CD4-positive, CD25-positive, alpha-beta regulatory T cell (primary cell): ENCODE results near the gene RPS6KL1. TPM values are rescaled to one million over a fixed set of nuclear protein-coding genes. Genes with fewer than 3 reads are reported as not detected.

ENCODE experiments used
- ATAC-seq, 2 donors: fragments of 150-1000 bp; cut with Tn5 transposase; one replicate each; pipeline ENCODE4 v1.10.0; 2021; ENCODE audit warnings: low read depth in 2 of 2, moderate number of reproducible peaks in 2 of 2, moderate library complexity in 1 of 2
- DNase-seq, 3 donors: peaks; one replicate each; pipeline versions ENCODE4 v3.0.0 to v3.0.0-alpha.2; 2012 to 2022; ENCODE audit warnings: mixed read lengths in 1 of 3
- H3K27ac ChIP-seq: one replicate; pipeline ENCODE4 v1.7.0; 2013; ENCODE audit warnings: mild to moderate bottlenecking, low read length; ENCODE audit not compliant: insufficient read depth, poor library complexity, severe bottlenecking
- H3K27me3 ChIP-seq: one replicate; pipeline ENCODE4 v1.7.0; 2013; ENCODE audit warnings: low read length; ENCODE audit not compliant: control insufficient read depth, insufficient read depth
- H3K36me3 ChIP-seq: one replicate; pipeline ENCODE4 v1.7.0; 2013; ENCODE audit warnings: mild to moderate bottlenecking, low read length, moderate library complexity; ENCODE audit not compliant: control insufficient read depth, insufficient read depth
- H3K4me1 ChIP-seq: 2 replicates; pipeline ENCODE4 v1.7.0; 2013; ENCODE audit warnings: mild to moderate bottlenecking, low read length; ENCODE audit not compliant: insufficient read depth, control insufficient read depth, poor library complexity, severe bottlenecking
- H3K4me3 ChIP-seq: one replicate; pipeline ENCODE4 v1.7.0; 2013; ENCODE audit warnings: low read depth, mild to moderate bottlenecking, low read length, moderate library complexity
- H3K9me3 ChIP-seq, 2 experiments: 1 replicate in 1 of 2; 2 replicates in 1 of 2; pipeline ENCODE4 v1.7.0; 2013; ENCODE audit warnings: low read length in 2 of 2, mild to moderate bottlenecking in 1 of 2, moderate library complexity in 1 of 2; ENCODE audit not compliant: control insufficient read depth in 2 of 2
- H3K27ac Mint-ChIP-seq, 3 donors: one replicate each; pipeline ENCODE4 v1.8.0; 2020 to 2022; ENCODE audit warnings: mild to moderate bottlenecking in 3 of 3, mixed read lengths in 3 of 3, moderate library complexity in 2 of 3
- H3K27me3 Mint-ChIP-seq: one replicate; pipeline ENCODE4 v1.8.0; 2022; ENCODE audit warnings: mild to moderate bottlenecking, mixed read lengths
- H3K36me3 Mint-ChIP-seq: one replicate; pipeline ENCODE4 v1.8.0; 2020; ENCODE audit warnings: mixed read lengths
- H3K4me1 Mint-ChIP-seq, 4 donors: one replicate each; pipeline ENCODE4 v1.8.0; 2020 to 2022; ENCODE audit warnings: mixed read lengths in 4 of 4, mild to moderate bottlenecking in 1 of 4
- H3K4me3 Mint-ChIP-seq, 4 donors: one replicate each; pipeline ENCODE4 v1.8.0; 2020 to 2022; ENCODE audit warnings: mild to moderate bottlenecking in 4 of 4, mixed read lengths in 4 of 4, moderate library complexity in 3 of 4
- H3K9me3 Mint-ChIP-seq, 7 donors: one replicate each; pipeline ENCODE4 v1.8.0; 2020 to 2022; ENCODE audit warnings: mixed read lengths in 7 of 7, mild to moderate bottlenecking in 3 of 7, moderate library complexity in 2 of 7
- polyA plus RNA-seq, 4 donors: library from polyadenylated mRNA; unstranded; fragments of 300-500 nt; fragmentation: Illumina TruSeq; gene quantifications; one replicate each; pipeline ENCODE4 v1.2.3, GENCODE V29; 2021
- total RNA-seq: library from RNA; stranded (reverse); gene quantifications from one replicate; pipeline ENCODE4 v1.2.3, GENCODE V29; 2022

RPS6KL1 gene, protein sequence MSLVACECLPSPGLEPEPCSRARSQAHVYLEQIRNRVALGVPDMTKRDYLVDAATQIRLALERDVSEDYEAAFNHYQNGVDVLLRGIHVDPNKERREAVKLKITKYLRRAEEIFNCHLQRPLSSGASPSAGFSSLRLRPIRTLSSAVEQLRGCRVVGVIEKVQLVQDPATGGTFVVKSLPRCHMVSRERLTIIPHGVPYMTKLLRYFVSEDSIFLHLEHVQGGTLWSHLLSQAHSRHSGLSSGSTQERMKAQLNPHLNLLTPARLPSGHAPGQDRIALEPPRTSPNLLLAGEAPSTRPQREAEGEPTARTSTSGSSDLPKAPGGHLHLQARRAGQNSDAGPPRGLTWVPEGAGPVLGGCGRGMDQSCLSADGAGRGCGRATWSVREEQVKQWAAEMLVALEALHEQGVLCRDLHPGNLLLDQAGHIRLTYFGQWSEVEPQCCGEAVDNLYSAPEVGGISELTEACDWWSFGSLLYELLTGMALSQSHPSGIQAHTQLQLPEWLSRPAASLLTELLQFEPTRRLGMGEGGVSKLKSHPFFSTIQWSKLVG
- total RNA-seq, result 4.5 TPM
- polyA plus RNA-seq, result 1 to 10 TPM in 2 of 4 donors, under 1 TPM in 2; 0.27 to 3.4 (median 1.4) TPM

DNA sequence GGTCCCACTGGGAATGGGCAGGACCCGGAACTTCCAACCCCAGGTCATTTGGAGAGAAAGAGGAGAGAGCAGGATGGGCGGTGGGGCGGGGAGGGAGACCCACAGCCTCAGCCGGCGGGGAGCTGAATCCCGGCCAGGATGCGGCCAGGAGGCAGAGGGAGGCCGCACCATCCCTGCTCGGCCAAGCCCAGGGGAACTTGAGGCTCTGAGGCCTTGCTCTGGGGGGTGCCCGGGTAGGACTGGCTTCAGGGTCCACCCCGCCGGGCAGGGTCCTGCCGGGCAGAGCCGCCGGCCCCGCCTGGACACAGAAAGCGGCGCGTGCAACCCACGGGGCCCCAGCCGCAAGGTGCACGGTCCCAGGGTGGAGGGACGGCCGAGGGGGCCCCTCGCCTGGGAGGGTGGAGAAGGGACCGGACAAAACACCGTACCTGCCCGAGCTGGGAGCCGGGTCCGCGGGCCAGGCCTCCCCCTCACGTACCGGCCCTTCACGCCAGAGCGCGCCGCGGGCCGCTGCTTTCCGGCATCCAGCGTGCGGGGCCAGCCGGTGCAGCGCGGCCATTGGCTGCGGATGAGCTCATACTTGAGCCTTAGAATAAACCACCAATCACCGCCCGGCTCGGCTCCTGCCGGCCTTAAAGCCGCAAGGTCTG, at the start of gene RPS6KL1:
RPS6KL1 (minus strand) TSS at position 509 of the 650 bp plus-strand sequence. CDS start 1,719 bp downstream, outside the sequence.
- no peak within 1 kb of the TSS for H3K27ac ChIP-seq
- H3K9me3 ChIP-seq, result no peaks in the 10 kb centered on the region
- peak within 1 kb of the TSS in 3 of 4 donors; percentile 59 to 63 (median 61) for H3K4me3 Mint-ChIP-seq
- no peaks in the 10 kb centered on the region for H3K36me3 ChIP-seq
- peak within 1 kb of the TSS in 2 of 3 donors; percentile 49 to 65 for H3K27ac Mint-ChIP-seq
- peaks cover 5% of the 10 kb centered on the region for H3K4me1 ChIP-seq
- DNase-seq (peak; percentile 34 to 82 (median 61)), ATAC-seq (peak; percentile 87 to 91)
- H3K27me3 Mint-ChIP-seq, result peaks cover 4% of the 10 kb centered on the region
- H3K4me3 ChIP-seq, result peak within 1 kb of the TSS; percentile 24
- no peaks in the 10 kb centered on the region for H3K36me3 Mint-ChIP-seq
- H3K4me1 Mint-ChIP-seq, result peaks cover 0 to 10% (median 3%) of the 10 kb centered on the region in 4 donors
- H3K9me3 Mint-ChIP-seq, result peaks cover 0 to 3% (median 0%) of the 10 kb centered on the region in 7 donors
- peaks cover 9% of the 10 kb centered on the region for H3K27me3 ChIP-seq

DNA sequence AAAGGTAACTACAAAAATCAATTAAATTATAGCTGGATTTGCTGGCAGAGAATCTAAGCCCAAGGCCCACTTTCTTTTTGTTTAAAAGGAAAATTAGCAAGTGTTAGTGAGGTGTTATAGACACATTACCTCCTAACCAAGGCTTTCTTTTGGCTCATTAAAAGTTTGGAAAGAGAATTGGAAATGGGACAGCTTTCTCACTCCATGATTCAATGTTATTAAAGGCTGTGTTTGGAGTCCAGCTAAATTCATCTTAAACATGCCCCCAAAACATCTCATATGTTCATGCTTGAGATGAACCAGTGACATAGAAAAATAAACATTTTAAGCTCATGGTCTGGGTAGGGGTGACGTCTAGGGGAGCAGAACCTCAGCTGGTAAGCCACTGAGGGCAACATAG, 45.8 kb upstream of the RPS6KL1 start:
- Mint-ChIP-seq H3K36me3 (no peaks in the 10 kb centered on the region), H3K4me3 (no peak overlapping the region), H3K27ac (no peak overlapping the region), H3K4me1 (peaks cover 0 to 2% (median 0%) of the 10 kb centered on the region in 4 donors), H3K9me3 (peaks cover 0 to 2% (median 0%) of the 10 kb centered on the region in 7 donors), H3K27me3 (peaks cover 6% of the 10 kb centered on the region)
- H3K27ac ChIP-seq, result no peak overlapping the region
- H3K36me3 ChIP-seq, result no peaks in the 10 kb centered on the region
- DNase-seq, result no peak
- no peak overlapping the region for H3K4me3 ChIP-seq
- peaks cover 5% of the 10 kb centered on the region for H3K27me3 ChIP-seq
- H3K9me3 ChIP-seq, result no peaks in the 10 kb centered on the region
- ATAC-seq, result no peak
- H3K4me1 ChIP-seq, result no peaks in the 10 kb centered on the region

DNA sequence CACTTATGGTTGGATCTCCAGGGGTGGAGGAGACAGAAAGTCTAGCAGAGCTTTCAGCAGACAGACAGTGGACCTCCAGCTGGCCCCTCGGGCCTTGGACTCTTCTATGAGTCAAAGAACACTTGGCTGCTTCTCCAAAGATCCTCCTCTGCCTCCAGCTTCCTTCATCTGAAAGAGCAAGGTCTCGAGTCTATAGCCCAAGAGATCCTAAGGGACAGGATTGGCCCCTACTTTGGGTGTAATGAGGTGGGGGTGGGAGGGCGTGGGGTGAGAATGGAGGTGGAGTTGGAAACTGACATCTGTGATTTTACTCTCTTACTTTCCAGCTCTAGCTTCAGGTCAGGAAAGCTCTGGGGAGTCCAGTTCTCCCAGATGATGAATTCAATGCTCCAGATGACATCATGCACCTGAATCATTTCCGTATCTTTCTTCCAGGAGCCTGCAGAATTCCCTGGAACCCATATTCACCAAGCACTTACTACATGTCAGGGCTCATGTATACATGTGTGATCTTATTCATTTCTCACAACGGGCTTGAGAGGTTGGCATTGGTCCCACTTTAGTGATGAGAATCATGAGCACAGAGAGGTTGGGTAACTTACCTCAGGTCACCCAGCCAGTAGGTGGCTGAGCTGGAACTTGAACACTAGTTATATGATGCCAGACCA, 42.6 kb upstream of the RPS6KL1 start:
- Histone ChIP-seq H3K4me1 (no peaks in the 10 kb centered on the region), H3K4me3 (no peak overlapping the region), H3K36me3 (no peaks in the 10 kb centered on the region), H3K27me3 (peaks cover 5% of the 10 kb centered on the region), H3K27ac (no peak overlapping the region), H3K9me3 (no peaks in the 10 kb centered on the region)
- Mint-ChIP-seq H3K27me3 (peaks cover 15% of the 10 kb centered on the region), H3K36me3 (no peaks in the 10 kb centered on the region), H3K27ac (no peak overlapping the region), H3K4me3 (no peak overlapping the region), H3K4me1 (peaks cover 0 to 2% (median 0%) of the 10 kb centered on the region in 4 donors), H3K9me3 (peaks cover 0 to 2% (median 0%) of the 10 kb centered on the region in 7 donors)
- DNase-seq (no peak), ATAC-seq (no peak)

DNA sequence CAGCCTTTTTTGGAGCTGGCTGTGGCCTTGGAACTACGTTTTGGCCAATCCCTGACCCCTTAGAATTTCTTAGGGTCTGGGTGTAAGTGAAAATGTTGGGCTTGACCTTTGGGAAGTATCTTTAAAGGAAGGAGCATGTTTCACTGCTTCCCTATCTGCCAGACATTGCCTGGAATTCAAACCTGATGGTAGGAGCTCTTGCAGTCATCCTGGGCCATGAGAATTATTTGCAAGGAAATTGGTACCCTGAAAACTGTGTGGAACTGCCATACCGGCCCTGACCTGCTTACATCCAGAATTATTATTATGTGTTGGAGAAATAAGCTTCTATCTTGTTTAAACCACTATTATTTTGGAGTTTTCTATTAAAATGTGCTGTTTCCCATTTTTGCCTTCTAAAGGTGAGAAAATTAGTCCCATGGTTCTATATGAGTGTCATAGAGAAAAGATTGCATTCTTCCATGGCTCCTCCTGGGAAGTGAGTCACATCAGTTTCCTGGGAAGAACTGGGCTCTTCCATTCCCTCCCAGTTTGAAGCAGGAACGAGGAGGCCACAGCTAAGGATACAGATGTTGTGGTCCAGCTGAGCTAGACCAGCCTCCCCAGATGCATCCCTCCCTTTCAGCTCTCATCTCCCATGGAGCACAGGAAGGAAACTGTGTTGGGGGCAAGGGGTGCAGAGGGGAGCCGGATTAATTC, 41.9 kb upstream of the RPS6KL1 start:
- H3K27me3 Mint-ChIP-seq, result peaks cover 15% of the 10 kb centered on the region
- no peaks in the 10 kb centered on the region for H3K36me3 ChIP-seq
- peaks cover 5% of the 10 kb centered on the region for H3K27me3 ChIP-seq
- no peak overlapping the region for H3K27ac Mint-ChIP-seq
- no peak overlapping the region for H3K4me3 ChIP-seq
- no peak for DNase-seq
- H3K27ac ChIP-seq, result no peak overlapping the region
- no peaks in the 10 kb centered on the region for H3K4me1 ChIP-seq
- H3K9me3 ChIP-seq, result no peaks in the 10 kb centered on the region
- no peak overlapping the region for H3K4me3 Mint-ChIP-seq
- peaks cover 0 to 2% (median 0%) of the 10 kb centered on the region in 7 donors for H3K9me3 Mint-ChIP-seq
- peaks cover 0 to 2% (median 0%) of the 10 kb centered on the region in 4 donors for H3K4me1 Mint-ChIP-seq
- ATAC-seq, result no peak
- H3K36me3 Mint-ChIP-seq, result no peaks in the 10 kb centered on the region

DNA sequence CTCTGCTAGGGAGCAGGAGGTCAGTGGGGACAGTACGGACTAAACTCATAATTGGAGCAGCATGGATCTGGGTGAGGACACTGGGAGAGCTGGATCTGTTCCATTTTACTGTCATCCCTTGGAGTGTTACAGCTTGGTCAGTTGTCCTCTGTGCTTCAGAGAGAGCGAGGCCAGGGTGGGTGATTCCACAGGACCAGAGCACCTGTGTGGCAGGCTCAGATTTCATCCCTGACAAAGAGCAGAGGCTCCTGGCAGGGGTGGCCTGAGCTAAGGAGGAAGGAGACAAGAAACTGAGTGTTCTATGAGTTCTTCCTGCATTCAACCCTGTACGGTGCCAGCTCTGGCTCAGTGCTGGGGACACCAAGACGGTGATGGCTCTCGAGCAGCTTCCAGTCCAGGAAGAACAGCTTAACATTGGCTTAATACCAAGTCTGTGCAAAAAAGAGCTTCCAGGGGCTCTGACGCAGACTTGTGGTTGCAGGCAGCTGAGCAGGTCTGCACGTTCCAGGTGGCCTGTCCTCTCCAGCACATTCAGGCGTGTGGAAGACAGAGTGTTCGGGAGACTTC, 40.7 kb upstream of the RPS6KL1 start:
- Mint-ChIP-seq H3K4me1 (peaks cover 0 to 2% (median 0%) of the 10 kb centered on the region in 4 donors), H3K9me3 (peaks cover 0 to 2% (median 0%) of the 10 kb centered on the region in 7 donors), H3K36me3 (no peaks in the 10 kb centered on the region), H3K4me3 (no peak overlapping the region), H3K27ac (no peak overlapping the region), H3K27me3 (peaks cover 15% of the 10 kb centered on the region)
- Histone ChIP-seq H3K36me3 (no peaks in the 10 kb centered on the region), H3K27ac (no peak overlapping the region), H3K4me3 (no peak overlapping the region), H3K4me1 (no peaks in the 10 kb centered on the region), H3K27me3 (peaks cover 5% of the 10 kb centered on the region), H3K9me3 (no peaks in the 10 kb centered on the region)
- no peak for DNase-seq
- ATAC-seq, result no peak

DNA sequence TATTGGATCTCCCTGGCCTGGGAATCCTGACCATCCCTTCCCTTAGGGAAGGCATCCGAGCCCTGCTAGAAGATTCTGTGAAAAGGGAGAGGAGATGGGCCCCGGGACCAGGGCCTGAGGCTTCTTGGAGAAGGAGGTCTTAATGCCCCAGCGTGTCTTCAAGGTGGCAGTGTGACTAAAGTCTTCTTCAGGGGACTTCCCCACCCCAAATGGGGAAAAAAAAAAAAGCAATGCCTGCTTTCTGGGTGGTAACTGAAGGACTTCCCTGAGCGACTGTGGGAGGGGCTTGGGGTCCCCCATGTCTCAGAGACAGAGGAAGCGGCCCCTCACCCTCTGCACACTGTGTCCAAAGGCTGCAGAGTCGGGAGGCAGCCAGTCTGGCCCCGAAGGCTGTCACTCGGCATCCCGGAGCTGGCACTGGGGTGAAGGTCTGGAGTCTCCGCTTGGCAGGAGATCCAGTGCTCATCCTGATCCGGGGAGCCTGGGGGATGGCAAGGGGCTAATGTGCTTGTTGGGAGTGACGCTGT, 40.2 kb upstream of the RPS6KL1 start:
- no peaks in the 10 kb centered on the region for H3K36me3 Mint-ChIP-seq
- Histone ChIP-seq H3K4me1 (no peaks in the 10 kb centered on the region), H3K27me3 (peaks cover 5% of the 10 kb centered on the region), H3K9me3 (no peaks in the 10 kb centered on the region), H3K36me3 (no peaks in the 10 kb centered on the region), H3K27ac (no peak overlapping the region), H3K4me3 (no peak overlapping the region)
- ATAC-seq, result peak in 1 of 2 donors; percentile 16
- no peak overlapping the region for H3K4me3 Mint-ChIP-seq
- H3K27me3 Mint-ChIP-seq, result peaks cover 15% of the 10 kb centered on the region
- peaks cover 0 to 2% (median 0%) of the 10 kb centered on the region in 7 donors for H3K9me3 Mint-ChIP-seq
- no peak for DNase-seq
- H3K27ac Mint-ChIP-seq, result no peak overlapping the region
- peaks cover 0 to 2% (median 0%) of the 10 kb centered on the region in 4 donors for H3K4me1 Mint-ChIP-seq
